ENCODE data around the gene ABCA10. TPM values are rescaled to one million over a fixed set of nuclear protein-coding genes. Genes with fewer than 3 reads are reported as not detected.

ABCA10 gene
- polyA plus RNA-seq, 3 donors, result 1.5 to 1.8 (median 1.8) TPM

- DNase-seq (ENCODE audit: low read depth in 3 of 3, low spot score in 2 of 3), result no peak
These were observed 122.5 kb downstream of the ABCA10 start for GRCh38 chr17:69105907-69106730.

GRCh38 chr17:69103557-69104233 lies 124.9 kb downstream of the ABCA10 start:
- DNase-seq (ENCODE audit: low read depth in 3 of 3, low spot score in 2 of 3), result no peak

DNA sequence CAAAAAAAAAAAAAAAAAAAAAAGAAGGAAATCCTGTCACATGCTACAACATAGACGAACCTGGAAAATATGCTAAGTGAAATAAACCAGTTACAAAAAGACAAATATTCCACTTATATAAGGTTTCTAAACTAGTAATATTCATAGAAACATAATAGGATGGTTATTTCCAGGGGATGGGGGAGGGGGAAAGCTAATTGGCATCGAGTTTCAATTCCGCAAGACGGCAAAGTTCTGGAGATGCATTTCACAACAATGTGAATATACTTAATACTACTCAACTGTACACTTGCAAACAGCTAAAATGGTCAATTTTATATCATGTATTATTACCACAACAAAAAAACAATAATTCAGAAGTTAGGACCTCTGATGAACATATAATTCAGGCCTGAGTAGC lies 130.0 kb downstream of the ABCA10 start:
- no peak for DNase-seq (ENCODE audit: low read depth in 3 of 3, low spot score in 2 of 3)

Other genes starting within 250 kb of the ABCA10 start
- gene ABCA9, start 167.9 kb downstream of the ABCA10 start, polyA plus RNA-seq (ENCODE audit: insufficient read length in 3 of 3), result 1 to 10 TPM; 1.6 to 2.4 (median 1.9) TPM
- gene ABCA6, start 86.9 kb downstream of the ABCA10 start, polyA plus RNA-seq (ENCODE audit: insufficient read length in 3 of 3), result 1 to 10 TPM; 1.7 to 4.4 (median 2.7) TPM
- 10 to 100 TPM; 24.9 to 28.8 (median 25.1) TPM for gene ABCA5, start 98.3 kb upstream of the ABCA10 start, polyA plus RNA-seq (ENCODE audit: insufficient read length in 3 of 3)
- 10 to 100 TPM; 22.6 to 25.4 (median 23.8) TPM for gene MAP2K6, start 185.9 kb upstream of the ABCA10 start, polyA plus RNA-seq (ENCODE audit: insufficient read length in 3 of 3)

All from right renal cortex interstitium (tissue), 3 donors.